Measurements from ENCODE around the gene DARS1.

DNA sequence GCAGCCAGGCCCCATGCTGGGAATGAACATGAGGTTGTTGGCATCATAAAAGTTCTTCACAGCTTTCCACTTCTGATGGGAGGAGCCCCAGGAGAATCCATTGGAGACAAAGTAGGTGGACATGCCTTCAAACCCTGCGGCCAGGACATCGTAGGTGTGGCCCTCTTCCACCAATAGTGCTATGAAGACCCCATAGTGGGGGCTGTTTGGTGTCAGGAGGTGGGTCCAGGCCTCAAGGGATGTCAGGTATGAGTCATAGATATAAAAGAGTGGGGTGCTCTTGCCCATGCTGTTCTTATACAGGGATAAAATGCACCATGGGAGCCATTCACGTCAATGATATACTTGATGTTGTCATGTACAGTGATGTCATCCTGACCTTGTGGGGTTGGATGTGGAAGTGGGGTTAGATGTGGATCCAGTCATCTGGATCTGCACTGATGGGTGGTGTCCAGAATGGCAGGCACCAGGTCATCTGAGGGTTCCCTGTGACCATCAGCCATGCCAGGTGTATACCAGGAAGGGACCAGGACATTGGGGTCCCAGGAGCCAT is 87.1 kb downstream of the DARS1 start:
- TF ChIP-seq POLR2A (IDR thresholded peaks at IDR 0.05) (no peak), CTCF (IDR thresholded peaks at IDR 0.05) (no peak)

Measured in right lobe of liver (tissue), 4 donors.